ENCODE results near the gene HAND2.

- TF ChIP-seq POLR2A (IDR thresholded peaks at IDR 0.05) (no peak), CTCF (IDR thresholded peaks at IDR 0.05) (no peak)
Observed at GRCh38 chr4:173502282-173502681, 27.7 kb downstream of the HAND2 start.

Measured in body of pancreas (tissue), 4 donors.